ENCODE data around the gene NBPF20.
A peak's percentile ranks its signal among the peaks of the same experiment; 100 is the strongest.
"Not testable (repeated sequence)": the region's sequence is repeated elsewhere in the genome, so short reads cannot be mapped to it uniquely, and the experiment has no call there.

Gene NBPF20, protein sequence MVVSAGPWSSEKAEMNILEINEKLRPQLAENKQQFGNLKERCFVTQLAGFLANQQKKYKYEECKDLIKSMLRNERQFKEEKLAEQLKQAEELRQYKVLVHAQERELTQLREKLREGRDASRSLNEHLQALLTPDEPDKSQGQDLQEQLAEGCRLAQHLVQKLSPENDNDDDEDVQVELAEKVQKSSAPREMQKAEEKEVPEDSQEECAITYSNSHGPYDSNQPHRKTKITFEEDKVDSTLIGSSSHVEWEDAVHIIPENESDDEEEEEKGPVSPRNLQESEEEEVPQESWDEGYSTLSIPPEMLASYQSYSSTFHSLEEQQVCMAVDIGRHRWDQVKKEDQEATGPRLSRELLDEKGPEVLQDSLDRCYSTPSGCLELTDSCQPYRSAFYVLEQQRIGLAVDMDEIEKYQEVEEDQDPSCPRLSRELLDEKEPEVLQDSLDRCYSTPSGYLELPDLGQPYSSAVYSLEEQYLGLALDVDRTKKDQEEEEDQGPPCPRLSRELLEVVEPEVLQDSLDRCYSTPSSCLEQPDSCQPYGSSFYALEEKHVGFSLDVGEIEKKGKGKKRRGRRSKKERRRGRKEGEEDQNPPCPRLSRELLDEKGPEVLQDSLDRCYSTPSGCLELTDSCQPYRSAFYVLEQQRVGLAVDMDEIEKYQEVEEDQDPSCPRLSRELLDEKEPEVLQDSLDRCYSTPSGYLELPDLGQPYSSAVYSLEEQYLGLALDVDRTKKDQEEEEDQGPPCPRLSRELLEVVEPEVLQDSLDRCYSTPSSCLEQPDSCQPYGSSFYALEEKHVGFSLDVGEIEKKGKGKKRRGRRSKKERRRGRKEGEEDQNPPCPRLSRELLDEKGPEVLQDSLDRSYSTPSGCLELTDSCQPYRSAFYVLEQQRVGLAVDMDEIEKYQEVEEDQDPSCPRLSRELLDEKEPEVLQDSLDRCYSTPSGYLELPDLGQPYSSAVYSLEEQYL (N-terminal part only)

DNA sequence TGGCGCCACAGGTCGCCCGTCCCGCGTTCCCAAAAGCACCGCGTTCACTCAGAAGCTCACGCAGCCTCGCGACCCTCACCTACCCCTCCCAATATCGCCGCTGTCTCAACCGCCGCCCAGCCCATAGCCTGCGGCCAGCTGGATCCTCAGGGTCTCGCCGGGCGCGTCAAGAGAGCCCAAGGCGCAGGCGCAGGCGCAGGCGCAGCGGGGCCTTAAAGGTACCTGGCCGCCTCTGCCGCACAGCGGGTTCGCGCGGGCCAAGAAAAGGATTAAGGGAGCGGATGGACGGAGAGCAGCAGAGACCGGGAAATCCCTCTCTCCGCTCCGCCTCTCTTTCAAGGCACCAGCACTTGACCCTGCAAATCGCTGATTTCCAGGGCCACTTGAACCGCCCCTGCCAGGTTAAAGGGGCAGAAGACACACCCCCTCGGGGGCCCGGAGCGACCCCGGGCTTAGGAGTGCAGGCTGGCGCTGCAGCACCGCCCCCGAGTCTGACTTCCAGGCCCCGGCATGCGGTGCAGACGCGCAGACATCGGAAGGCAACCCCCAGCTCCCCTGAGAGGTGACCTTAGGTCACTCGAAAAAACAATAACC lies at the start of gene NBPF20:
TSS of gene NBPF20 (minus strand) at position 168 of the 594 bp plus-strand sequence. CDS start 20,331 bp downstream, outside the sequence.
- peak; percentile 65 for DNase-seq (ENCODE audit: low read depth)

DNA sequence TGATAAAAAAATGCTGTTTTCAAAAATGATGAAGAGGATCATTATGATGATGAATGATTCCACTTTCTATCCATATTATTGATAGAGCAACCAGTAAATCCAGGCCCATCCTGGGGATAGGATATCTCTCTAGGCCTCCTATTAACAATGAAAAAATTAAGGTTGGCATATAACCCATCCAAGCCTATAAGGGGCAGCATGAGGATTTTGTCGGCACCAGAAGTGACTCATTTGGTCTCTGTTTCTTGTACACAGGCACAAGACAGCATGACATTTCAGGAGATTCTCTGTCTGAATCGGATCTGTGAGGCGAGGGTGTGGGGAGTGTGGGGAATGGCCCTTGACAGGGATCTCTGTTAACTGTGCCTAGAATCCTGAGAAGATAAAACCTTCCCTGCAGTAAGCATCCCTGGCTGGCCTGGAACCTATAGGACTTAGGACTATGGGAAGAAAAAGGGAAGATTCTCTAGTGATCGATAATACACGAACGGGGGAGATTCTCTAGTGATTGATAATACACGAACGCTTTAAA lies 49.5 kb upstream of the NBPF20 start:
- DNase-seq (ENCODE audit: low read depth) = not testable (repeated sequence)

DNA sequence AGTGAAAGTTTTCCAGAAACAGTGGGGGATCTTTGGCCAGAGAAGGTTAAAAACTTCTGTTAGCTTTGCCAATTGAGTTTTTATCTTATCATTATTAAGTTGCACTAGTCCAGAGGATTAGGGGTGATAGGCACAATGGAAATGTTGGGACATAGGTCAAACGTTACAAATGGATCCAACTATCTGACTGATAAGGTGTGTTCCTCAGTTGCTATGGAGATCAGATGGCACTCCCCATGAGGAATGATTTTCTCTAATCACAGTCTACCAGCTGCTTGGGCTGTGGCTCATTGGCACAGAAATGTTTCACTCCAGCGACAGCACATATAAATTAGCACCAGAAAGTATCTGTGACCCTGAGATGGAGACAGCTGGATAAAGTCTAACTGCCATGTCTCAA lies 47.3 kb upstream of the NBPF20 start:
- DNase-seq (ENCODE audit: low read depth) = not testable (repeated sequence)

DNA sequence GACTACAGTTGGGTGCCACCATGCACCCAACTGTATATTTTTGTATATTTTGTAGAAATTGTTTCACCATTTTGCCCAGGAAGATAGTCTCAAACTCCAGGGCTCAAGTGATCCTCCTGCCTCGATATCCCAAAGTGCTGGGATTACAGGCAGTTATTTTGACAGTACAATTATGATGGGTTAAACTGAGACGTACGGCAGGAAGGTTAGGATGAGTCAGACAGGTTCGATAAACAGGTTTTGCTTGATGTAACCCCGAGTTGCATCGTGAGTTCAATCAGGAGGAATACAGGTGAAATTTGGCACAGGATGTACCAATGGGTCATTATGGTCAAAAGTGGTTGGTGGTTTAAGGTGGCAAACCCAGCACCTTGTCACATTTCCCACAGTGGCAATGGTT lies 46.0 kb upstream of the NBPF20 start:
- DNase-seq (ENCODE audit: low read depth) = not testable (repeated sequence)

DNA sequence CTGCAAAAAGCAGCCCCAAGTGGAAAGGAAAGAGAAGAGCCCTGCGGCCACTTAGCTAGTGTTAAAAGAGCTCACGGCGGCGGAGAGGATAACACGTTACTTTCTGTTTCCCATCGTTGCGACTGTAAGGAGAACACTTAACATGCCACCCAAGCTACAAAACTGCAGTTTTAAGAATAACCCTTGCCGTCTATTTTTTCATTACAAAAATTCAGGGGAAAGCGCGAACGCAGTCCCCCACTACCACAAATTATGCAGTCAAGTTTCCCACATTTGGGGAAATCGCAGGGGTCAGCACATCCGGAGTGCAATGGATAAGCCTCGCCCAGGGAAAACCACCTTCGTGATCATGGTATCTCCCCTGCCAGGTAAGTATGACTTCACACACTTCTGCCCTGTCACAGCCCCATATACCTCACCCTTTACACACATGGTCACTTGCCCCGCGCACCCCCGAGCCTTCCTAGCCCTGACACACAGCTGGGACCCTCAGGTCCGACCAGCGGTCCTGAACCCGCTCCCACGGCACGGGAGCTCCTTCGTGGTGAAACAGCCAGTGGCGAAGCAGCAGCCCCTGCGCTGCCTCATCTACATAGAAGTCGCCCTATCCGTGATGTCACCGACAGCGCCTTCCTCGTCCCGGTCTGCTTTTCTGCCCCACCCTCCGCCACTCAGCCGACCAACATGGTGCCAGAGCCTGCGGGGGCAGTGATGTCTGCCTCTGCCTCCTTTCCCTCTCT lies 40.2 kb upstream of the NBPF20 start:
- DNase-seq (ENCODE audit: low read depth) = peak; percentile 51

DNA sequence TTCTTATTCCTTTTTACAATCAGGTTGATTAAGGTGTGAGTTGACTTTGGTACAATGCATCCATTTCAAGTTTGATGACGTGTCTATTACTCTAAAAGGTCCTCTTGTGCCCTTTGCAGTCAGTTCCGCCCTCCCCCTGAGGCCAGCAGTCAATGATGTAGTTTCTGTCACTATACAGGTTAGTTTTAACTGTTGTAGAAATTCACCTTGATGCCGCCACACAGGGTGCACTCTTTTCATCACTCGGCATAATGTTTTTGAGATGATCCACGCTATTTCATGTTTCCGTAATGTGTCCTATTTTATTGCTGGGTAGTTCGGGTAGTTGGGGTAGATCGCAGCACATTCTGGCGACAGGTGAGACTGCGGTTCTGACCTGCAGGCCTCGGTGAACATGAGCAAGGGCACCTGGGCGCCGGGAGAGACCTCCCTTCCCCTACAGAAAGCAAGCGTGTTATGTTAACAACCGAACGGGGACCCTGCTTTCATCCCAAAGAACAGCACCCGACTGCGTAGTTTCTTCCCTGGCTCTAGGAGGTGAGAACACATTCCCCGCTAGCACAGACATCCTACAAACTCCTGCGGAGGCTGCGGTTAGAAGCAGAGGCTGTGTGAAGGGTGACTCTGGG lies 39.4 kb upstream of the NBPF20 start:
- DNase-seq (ENCODE audit: low read depth) = not testable (repeated sequence)

GRCh38 chr1:145464017-145464416 lies 38.6 kb upstream of the NBPF20 start:
- not testable (repeated sequence) for DNase-seq (ENCODE audit: low read depth)

GRCh38 chr1:145460684-145461083 lies 35.3 kb upstream of the NBPF20 start:
- not testable (repeated sequence) for DNase-seq (ENCODE audit: low read depth)

- DNase-seq (ENCODE audit: low read depth) = not testable (repeated sequence)
These were observed 34.6 kb upstream of the NBPF20 start for GRCh38 chr1:145460048-145460447.

DNA sequence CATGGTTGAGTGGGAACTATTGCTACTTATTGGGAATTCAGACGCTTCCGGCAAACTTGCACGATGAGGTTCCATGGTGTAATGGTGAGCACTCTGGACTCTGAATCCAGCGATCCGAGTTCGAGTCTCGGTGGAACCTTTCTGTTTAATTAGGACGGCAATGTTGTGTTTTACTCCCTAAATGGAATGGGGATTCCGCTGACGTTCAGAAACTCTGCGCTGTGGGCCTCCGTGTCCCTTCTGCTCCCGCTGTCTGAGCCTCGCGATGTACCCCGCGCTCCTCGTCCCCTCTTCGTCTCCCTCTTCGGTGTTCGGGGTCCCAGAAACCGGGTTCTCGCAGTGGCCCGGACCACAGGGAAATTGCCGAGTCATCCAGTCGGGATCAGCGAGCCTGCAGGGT lies 34.2 kb upstream of the NBPF20 start:
- DNase-seq (ENCODE audit: low read depth) = not testable (repeated sequence)

DNA sequence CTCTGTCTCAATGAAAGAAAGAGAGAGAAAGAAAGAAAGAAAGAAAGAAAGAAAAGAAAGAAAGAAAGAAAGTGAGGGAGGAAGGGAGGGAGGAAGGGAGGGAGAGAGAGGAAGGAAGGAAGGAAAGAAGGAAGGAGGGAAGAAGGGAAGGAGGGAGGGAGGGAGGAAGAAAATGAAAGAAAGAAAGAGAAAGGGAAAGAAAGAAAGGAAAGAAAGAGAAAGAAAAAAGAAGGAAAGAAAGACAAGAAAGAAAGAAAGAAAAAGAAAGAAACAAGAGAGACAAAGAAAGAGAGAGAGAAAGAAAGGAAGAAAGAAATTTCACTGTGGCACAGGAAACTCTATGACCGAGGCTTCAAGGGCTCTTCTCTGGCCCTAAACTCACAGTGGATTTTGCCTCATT lies 33.7 kb upstream of the NBPF20 start:
- DNase-seq (ENCODE audit: low read depth) = not testable (repeated sequence)

DNA sequence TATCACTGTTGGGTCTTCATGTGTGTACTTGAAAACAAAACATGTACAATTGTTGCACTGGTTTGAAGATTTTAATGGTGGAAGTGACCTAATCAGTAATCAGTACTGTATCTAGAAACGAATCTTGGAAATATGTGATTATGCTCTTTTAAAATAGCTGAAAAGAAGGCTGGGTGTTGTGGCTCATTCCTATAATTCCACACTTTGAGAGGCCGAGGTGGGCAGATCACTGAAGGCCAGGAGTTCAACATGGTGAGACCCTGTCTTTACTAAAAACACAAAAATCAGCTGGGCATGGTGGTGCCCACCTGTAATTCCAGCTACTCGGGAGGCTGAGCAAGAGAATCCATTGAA lies 29.4 kb upstream of the NBPF20 start:
- not testable (repeated sequence) for DNase-seq (ENCODE audit: low read depth)

- DNase-seq (ENCODE audit: low read depth) = not testable (repeated sequence)
These were observed 28.7 kb upstream of the NBPF20 start for GRCh38 chr1:145453873-145454823.

DNA sequence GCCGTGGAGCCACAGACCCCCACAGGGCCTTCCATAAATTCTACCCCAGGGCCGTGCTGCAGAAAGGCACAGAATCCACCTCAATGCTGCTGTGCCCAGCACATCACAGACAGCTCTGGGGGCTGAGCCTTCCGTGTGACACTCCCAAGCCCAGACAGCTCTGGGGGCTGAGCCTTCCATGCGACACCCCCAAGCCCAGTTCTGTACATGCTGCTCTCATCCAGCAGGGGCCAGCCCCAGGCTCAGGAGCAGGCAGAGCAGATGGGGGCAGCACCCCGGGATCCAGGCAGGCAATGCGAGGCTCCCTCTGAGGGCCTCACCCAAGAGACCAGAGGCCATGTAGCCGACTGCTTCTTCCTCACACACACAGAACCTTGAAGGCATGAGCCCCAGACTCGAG lies 27.1 kb upstream of the NBPF20 start:
- DNase-seq (ENCODE audit: low read depth) = not testable (repeated sequence)

GRCh38 chr1:145451914-145452313 lies 26.5 kb upstream of the NBPF20 start:
- not testable (repeated sequence) for DNase-seq (ENCODE audit: low read depth)

DNA sequence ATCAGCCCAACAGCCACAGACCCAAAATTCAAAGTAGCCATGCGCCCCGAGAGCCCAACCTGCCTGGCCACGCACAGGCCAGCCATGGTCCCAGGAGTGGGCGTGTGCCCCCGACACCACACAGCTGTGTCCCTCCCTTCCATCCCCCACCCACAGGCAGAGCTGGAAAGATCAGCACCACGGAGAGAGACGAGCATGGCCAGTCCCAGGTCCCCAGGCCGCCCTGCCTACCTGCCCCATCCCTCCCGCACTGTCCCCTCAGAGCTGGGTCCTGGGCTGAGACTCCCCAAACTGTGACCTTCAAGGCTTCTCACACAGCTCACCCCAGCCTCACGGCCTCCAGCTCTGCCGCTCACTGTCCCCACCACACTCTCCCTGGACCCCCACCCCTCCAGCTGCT lies 19.8 kb upstream of the NBPF20 start:
- DNase-seq (ENCODE audit: low read depth) = not testable (repeated sequence)

DNA sequence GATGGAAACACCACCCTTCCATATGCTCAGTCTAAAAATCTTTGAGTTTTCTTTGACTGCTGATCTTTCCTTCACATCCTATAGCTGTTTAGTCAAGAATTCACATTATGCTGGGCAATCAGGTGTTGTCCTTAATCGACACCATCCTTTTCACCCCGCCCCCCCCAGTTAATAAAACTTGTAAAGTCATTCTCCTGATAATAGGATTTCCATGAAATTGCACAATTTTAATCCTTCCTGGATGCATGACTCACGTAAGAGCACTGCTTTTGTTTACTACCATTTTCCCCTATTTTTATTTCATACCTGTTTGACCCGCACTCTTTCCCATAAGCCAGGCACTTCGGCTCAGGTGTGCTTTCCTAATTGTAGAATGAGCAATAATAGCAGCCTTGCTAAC lies 16.9 kb upstream of the NBPF20 start:
- DNase-seq (ENCODE audit: low read depth) = not testable (repeated sequence)

DNA sequence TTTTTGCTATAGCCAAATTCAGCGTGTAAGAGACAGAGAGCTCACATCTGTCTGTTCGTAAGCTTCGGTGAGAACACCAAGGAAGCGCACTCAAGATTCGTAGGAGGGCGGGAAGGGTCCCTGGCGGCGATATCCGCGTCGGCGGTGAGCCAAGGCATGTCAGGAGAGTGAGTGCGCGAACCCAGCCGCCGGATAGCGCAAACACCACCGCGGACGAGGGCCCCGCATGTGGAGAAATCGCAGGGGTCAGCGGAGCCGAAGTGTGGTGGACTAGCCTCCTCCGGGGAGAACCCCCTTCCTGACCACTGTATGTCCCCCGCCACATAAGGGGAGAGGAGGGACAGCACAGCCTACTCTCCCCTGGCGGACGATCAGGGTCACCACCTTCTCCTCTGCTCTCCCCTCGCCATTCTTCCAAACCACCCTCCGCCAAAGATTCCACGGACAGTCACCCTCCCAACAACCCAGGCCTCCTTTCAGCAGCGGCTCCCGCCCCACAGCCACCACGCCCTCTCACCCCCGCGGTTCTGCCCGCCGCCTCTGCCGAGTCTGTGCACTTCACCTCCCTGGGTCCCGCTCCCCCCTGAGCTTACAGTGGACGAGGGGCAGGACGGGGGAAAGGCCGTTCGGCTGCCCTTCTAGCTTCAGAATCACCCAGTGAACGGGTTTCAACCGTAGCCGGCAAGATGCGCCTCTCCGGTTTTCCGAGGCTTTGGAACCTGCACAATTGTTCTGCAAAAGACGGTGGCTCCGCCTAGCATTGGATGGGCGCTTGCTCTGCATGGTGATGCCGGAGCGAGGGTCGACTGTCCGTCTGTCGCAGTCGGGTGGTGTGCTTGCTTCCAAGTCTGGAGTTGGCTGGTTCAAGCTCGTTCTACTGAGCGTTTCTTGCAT lies 6.2 kb upstream of the NBPF20 start:
- not testable (repeated sequence) for DNase-seq (ENCODE audit: low read depth)

- not testable (repeated sequence) for DNase-seq (ENCODE audit: low read depth)
These were observed 5.4 kb upstream of the NBPF20 start for GRCh38 chr1:145430830-145431229.
